HG03280 (cell line): ENCODE measurements around the gene ARL4C.
"Not testable (repeated sequence)": the region's sequence is repeated elsewhere in the genome, so short reads cannot be mapped to it uniquely, and the experiment has no call there.

ENCODE experiments used
- ATAC-seq: cut with Tn5 transposase; IDR thresholded peaks from one replicate; pipeline ENCODE4 v1.9.1; 2021; ENCODE audit warnings: mild to moderate bottlenecking, moderate library complexity; ENCODE audit not compliant: unreplicated experiment

ARL4C gene

DNA sequence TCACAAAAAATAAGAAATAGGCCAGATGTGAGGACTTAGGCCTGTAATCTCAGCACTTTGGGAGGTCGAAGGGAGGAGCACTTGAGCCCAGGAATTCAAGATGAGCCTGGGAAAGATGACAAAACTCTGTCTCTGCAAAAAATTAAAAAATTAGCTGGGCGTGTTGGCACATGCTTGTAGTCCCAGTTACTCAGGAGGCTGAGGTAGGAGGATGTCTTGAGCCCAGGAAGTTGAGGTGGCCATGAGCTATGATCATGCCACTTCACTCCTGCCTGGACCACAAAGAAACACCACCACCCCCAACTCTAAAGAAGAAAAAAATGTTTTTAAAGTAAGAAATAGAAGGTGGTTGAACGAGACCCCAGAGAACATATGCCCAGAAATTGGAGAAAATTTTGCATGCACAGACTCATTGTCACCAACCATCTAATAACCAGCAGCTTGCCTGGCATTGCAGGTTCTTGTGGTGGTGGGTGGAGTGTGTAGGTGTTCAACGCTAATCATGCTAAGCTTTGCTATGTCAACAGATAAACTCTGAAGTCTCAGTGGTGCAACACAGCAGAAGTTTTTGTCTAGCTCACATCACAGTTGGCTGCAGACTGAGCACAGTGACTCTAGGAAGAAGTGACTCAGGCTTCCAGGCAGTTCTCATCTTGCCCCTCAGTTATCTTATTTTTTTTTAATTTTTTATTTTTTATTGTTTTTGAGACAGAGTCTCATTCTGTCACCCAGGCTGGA is 18.6 kb downstream of the ARL4C start:
- ATAC-seq: no peak

DNA sequence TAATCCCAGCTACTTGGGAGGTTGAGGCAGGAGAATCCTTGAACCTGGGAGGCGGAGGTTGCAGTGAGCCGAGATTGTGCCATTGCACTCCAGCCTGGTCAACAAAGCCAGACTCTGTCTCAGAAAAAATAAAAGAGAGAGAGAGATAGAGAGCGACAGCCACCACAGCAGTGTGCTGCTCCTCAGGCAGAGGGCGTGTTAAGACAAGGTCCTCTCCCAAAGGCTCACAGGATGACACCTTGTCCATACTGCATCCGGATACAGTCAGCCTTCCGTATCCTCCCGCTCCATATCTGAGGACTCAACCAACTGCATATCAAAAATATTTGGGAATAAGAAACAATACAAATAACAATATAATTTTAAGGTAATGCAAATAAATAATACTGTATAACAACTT is 20.1 kb downstream of the ARL4C start:
- no peak for ATAC-seq

DNA sequence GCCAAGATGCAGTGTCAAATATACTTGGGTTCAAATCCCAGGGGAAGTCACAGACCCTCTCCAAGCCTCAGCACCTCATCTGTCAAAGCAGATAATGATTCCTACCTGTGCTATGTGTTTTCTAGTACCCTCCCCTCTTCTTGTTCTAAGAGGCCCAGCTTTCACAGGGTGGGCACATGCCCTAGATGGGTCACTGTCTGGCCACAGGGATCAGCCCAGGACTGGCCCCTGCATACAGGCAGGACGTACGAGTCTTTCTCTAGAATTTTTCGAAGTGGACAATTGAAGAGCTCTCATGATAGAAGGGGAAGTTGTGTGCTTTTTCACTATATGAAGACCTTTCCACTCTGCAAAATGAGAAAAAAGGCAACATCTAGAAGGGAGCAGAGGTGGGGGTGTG is 22.2 kb downstream of the ARL4C start:
- no peak for ATAC-seq

DNA sequence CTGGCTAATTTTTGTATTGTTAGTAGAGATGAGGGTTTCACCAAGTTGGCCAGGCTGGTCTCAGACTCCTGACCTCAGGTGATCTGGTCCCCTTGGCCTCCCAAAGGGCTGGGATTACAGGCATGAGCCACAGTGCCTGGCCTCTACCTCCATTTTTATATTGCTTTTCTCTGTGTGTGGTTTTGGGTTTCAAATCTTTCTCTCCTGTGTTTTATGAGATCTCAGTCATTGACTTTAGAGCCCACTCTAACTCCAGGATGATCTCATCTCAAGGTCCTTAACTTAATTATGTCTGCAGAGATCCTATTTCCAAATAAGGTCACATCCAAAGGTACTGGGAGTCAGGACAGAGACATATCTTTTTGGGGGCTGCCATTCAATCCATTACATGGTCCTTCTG is 24.7 kb downstream of the ARL4C start:
- no peak for ATAC-seq

DNA sequence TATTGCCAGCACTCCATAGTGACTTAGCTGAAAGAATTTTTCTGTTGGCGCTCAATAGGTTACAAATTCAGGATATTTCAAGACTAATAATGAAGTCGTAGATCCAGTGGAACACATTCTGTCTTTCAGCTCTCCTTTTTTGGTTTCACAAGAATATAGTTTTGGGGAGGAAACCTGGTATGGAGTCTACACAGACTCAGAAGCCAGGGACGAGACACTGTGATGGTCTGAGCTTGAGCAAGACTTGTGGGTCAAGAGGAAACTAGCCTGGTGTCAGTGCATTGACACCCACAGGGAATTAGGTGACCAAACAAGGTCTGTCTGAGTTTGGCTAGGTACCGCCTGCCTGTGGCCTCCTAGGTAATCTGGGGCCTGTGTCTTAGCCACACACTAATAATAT is 26.9 kb downstream of the ARL4C start:
- no peak for ATAC-seq

DNA sequence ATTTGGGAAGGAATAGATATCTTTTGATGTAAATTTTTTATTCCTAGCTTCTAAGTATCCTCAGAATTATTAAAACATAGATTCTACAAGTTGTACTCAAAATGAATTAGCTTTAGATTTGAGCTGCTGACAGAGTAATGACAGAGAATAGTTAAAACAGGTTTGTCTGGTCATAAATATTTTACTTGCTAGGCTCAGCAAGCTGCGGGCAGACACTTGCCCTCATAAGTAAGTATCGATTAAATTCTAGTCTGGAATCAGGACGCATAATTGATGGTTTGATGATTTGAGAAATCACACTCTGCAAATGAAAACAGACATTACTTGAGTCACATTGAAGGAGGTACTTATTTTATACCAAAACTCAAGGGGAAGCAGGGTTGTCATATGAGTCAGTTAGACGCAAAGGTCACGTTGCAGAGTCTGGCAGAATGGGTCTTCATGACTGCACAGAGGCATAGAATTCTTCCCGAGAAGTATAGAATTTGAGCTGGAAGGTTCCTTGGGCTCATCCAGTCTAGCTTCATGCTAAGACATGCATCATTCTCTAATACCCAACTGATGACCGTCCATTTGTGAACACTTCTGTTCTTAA is 27.5 kb downstream of the ARL4C start:
- no peak for ATAC-seq

DNA sequence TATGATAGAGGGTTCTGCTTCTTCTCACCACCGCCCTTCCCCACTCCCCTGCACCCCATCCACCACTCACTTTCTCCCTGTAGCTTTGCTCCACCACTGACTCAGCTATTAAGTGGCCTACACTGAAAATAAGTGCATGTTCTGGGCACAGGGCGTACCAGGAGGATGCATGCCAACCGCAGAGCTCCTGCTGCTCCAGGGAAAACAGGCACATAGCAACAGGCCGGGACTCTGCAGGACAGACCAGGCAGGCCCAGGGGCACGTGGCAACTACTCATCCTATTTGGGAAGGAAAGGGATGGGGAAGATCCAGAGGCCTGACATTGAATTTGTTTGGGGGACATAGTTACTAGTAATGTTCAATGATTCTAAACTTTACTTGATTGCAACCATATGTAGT is 28.4 kb downstream of the ARL4C start:
- no peak for ATAC-seq

DNA sequence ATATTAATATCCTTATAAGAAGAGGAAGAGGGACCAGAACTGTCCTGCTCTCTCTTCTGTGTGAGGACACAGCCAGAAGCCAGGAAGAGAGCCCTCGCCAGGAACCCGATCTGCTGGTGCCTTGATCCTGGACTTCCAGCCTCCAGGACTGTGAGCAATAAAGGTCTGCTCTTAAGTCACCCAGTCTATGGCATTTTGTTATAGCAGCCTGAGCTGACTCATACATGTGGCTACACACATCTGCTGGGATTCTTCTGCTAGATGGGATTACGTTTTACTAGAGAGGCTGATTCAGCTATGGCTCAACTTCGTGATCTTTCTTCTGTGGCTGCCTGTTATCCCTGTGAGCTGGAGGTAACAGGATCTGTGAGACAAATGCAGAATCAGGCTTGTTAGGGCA is 29.6 kb downstream of the ARL4C start:
- no peak for ATAC-seq

DNA sequence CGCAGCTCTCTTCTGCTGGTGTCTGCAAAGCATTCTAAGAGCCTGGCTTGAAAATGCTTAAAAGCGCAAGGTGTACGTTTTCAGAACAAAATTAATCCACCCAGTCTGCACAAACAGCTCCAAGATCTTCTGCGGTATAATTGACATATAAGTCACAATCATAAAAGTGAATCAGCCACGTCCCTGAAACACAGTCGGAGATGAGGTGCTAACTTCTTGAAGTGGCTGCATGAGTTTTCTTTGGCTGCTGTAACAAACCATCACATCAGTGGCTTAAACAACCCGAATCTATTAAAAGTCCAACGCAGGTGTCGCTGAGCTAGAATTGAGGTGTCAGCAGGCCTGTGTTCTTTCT is 32.6 kb downstream of the ARL4C start:
- ATAC-seq: no peak

DNA sequence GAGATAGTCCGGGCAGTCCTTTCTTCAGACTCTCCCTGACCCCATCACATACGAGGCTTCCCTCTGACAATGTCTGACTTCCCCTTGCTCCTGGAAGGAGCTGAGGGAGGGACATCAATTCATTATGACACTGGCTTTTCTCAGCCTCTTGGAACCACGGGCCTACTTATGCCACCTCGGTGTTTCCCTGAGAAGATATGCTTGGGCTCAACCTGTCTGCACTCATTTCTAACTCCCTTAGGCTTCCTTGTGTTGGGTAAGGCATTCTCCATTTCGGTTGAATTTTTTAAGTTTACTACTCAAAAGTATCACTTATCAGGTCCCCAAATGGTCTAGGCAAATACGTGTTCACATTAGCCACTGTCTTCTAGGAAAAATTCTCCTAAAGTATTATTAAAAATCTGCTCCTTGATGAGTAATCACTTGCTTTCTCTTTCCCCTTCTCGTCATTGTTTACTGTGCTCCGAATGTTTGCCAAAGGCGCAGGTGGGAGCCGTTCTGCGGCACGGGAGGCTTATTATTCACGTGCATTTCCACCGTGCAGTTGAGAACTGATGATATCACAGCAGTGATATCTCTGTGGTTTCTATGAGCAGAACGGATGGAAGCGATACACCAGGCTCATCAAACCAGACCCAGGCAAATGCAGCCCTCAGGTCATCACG is 33.1 kb downstream of the ARL4C start:
- no peak for ATAC-seq

DNA sequence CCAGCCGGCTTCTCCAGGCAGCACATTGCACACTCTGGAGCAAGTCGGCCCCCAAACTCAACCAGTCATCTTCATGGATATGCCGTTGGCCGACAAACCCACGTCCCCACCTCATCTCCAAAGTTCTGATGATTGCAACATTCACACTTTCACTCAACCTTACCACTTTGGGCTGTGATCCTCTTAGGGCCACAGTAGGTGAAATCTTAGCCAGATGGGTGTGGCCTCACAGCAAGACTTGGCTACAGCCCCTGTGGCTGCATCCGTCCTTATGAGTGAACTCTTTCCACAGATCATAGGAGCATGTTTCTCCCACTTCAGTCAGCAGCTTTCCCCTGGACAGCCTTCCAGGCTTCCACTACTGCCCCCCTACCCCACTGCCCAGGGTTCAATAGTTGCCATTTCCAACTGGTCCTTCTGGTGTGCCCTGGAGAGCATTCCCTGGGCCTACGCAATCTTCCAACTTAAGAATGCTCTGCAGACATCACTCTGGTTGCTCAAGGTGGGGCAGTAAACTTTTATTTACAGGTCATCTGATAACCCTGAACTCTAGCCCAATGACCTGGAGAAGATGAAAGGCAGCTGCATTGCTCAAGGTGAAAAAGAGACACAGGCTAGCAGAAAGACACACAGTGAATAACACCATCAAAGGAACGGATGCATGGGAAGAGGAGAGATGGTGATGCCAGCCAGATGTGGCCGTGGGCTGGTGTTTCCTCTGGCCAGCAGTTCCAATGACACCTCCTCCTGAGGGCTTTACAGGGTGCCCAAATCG is 34.5 kb downstream of the ARL4C start:
- ATAC-seq: no peak

DNA sequence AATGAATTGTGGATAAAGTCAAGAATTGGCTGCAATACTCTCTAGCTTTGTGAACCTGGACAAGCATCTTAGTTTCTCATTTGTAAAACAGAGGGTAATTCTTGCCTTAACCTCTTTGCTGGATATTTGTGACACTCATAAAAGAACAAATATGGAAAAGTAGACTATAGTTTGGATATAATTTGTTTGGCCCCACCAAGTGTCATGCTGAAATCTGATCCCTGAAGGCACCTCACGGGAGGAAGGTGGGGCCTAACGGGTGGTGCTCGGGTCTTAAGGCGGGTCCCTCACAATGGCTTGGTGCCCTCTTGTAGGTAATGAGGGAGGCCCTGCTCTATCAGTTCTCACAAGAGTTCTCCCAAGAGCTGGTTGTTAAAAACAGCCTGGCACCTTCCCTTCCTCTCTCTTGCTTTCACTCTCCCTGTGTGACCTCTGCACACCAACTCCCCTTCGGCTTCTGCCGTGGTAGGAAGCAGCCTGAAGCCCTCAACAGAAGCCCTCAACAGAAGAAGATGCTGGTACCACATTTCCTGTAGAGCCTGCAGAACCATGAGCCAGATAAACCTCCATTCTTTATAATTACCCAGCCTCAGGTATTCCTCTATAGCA is 37.4 kb downstream of the ARL4C start:
- no peak for ATAC-seq

DNA sequence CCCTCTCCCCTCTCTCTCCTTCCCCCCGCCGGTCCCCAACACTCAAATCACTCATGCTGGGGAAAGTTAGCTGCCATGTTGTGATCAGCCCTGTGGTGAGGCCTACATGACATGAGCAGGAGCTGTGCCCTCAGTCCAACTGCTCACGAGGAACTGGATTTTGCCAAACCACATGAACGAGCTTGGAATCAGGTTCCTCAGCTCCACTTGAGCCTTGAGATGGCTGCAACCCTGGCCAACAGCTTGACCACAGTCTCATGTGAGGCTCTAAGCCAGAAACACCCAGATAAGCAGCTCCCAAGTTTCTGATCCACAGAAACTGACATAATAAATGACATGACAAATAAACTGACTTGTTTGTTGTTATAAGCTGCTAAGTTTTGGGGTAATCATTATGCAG is 38.4 kb downstream of the ARL4C start:
- ATAC-seq: no peak

DNA sequence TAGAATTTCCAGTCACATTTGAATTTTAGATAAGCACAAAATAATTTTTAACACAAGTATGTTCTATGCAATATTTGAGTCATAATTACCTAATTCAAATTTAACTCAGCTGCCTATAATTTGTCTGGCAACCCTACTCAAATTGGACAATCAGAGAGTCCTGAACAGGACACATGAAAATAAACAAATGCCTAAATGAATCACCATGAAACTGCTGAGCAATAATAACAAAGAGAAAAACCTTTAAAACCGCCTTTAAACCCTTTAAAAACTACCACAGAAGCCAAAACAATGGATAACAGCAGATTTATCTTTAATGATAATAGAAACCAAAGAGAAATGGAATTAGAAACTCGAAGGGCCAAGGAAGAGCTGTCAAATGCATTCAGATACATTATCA is 39.5 kb downstream of the ARL4C start:
- no peak for ATAC-seq

DNA sequence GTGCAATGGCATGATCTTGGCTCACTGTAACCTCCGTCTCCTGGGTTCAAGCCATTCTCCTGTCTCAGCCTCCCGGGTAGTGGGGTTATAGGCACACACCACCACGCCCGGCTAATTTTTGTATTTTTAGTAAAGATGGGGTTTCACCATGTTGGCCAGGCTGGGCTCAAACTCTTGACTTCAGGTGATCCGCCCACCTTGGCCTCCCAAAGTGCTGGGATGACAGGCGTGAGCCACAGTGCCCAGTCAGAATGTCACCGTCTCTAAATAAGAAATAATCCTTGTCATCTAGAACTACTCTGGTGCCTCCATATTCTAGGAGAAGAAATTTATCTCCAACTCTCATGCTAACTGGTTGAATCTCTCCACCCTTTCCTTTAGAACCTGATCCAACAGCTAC is 41.6 kb downstream of the ARL4C start:
- ATAC-seq: not testable (repeated sequence)

DNA sequence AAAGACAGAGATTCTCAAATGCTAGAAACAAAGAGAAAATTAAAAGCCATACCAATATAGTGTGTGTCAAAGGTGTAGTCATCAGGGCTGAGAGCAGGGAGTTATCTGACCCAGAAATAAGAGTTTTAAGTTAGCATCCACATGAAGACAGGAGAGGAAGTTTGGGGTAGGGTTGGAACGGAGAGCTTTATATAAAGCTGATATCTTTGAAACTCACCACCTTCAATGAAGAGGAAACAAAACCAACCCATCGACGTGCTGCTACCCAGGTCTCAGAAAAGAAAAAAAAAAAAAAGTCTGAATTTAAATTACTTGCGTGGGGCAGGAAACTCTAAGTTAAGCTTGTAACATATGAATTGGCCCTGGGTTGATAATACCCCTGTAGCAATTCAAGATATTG is 42.4 kb downstream of the ARL4C start:
- ATAC-seq: no peak

DNA sequence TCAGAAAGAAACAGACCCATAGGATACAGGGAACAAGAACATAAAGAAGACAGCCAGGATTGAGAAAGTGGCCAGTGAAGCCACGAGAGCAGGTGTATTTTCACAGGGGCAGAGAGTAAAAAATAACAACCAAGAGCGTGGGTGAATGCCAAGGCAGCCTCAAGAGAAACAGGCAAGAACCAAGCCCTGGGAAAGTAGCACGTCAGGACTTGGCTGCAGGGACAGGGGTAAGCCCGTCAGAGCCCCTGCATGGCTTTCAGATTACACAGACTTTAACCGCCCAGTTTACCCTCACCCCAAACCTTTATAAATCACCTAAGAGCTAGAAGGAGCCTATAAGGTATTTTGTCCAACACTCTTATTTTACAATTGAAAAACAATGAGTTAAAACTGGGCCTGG is 43.7 kb downstream of the ARL4C start:
- no peak for ATAC-seq

DNA sequence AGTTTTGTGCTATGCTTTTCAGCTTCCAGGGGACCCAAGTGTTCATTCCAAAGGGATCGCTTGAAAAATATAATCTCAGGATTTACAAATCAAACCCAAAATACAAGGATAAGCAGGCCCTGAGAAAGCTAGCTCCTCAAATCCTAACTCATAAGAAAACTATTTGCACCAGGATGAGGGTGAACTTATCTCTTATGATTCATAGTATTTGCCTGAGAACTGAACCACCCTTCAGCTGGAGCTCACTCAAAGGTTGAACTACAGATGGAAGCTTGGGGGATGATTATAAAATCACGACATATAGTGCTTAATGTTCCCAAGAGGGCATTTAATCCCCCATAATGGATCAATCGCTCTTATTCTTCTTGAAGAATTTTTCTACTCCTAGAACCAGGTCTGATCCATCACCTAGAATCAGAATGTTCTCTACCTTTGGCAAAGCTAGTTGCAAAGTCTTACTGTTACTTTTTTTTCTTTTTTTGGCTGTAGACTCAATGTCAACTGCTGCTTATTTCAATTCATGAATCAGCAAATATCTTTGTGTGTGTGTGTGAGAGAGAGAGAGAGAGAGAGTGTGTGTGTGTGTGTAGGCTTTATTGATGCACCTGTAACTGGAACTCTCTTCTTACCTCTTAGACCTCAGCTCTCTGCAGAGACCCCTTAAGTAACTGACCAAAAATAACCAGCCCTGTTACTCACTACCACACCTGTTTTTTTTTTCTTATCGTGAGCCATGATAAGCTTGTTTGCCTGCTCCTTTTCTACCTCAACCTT is 44.8 kb downstream of the ARL4C start:
- no peak for ATAC-seq

DNA sequence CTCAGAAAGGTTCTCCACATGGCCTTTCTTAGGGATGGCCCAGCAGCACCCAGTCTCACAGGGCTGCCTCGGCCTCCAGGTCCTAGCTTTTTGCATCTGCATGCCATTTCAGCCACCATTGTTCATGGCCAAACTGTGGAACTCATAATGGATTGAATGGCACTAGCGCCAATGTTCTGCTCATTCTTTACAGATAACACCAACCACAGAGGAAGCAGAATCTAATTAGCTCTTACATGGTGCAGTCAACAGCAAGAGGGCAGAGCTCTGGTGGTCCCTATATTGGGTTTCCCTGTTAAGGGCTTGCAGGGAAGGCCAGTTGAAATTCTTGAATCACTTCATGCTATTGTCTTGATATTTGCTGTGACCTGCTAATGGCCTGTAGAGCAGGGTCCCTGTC is 45.6 kb downstream of the ARL4C start:
- no peak for ATAC-seq

DNA sequence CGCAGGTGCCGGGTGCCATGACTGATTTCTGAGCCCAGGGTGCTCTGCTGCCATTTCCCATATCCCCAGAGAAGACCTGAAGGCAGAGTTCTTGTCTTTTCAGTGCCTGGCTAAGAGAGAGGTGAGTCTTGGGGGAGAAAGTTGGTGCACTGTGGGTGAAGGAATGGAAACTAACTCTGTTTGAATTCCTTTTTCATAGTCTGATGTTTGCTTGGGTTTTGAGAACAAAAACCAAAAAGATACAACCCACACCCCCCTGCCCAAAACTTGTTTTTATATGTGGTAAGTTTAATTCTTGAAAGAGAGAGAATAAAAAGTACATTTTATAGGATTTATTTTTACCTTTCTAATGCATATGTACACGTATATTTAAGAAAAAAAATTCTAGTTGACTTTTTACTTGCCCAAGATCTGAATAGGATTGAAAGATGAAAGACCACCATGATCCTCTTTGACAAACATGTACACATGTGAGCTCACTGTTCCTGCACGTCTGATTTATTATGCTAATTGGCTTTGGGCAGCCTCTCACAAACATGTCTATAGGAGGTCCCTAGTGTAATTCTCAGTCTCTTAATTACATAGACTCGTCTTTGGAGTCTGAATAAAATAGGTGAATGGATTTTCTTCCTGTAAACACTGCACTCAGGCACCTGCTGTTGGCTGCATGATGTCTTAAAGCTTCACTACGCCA is 46.3 kb downstream of the ARL4C start:
- ATAC-seq: no peak
